Stimulated activated CD4-positive, alpha-beta T cell treated with anti-CD3 and anti-CD28 coated beads, Interleukin-2, amount 100 ng/mL, for 24 hours (primary cell): ENCODE measurements around the gene USP17L12.
"Not testable (repeated sequence)": the region's sequence is repeated elsewhere in the genome, so short reads cannot be mapped to it uniquely, and the experiment has no call there.

ENCODE experiments used
- DNase-seq, 2 donors: peaks; one replicate each; pipeline ENCODE4 v3.0.0-alpha.2; 2020

The USP17L12 gene

GRCh38 chr4:9219852-9220251, at the start of gene USP17L12:
TSS of gene USP17L12 (plus strand) at chr4:9220152. CDS start at chr4:9220152, 0 bp downstream.
- not testable (repeated sequence) for DNase-seq

- DNase-seq: not testable (repeated sequence)
These were observed 9.6 kb upstream of the USP17L12 start, which contains the start of gene USP17L10 for GRCh38 chr4:9210357-9210756. TSS of gene USP17L10 (plus strand) at chr4:9210657. CDS start at chr4:9210657, 0 bp downstream.

- not testable (repeated sequence) for DNase-seq
These were observed 5.3 kb upstream of the USP17L12 start for GRCh38 chr4:9214701-9215100.

- DNase-seq: not testable (repeated sequence)
These were observed 4.8 kb upstream of the USP17L12 start, which contains the start of gene USP17L11 for GRCh38 chr4:9215105-9215504. TSS of gene USP17L11 (plus strand) at chr4:9215405. CDS start at chr4:9215405, 0 bp downstream.

GRCh38 chr4:9224596-9224995, 4.6 kb downstream of the USP17L12 start, which contains the start of gene USP17L13:
TSS of gene USP17L13 (plus strand) at chr4:9224896. CDS start at chr4:9224896, 0 bp downstream.
- DNase-seq: not testable (repeated sequence)

GRCh38 chr4:9230249-9230648, 10.3 kb downstream of the USP17L12 start:
- peak in 1 of 2 donors; percentile 14 for DNase-seq

- not testable (repeated sequence) for DNase-seq
These were observed 14.1 kb downstream of the USP17L12 start, which contains the start of gene USP17L15 for GRCh38 chr4:9234085-9234484. TSS of gene USP17L15 (plus strand) at chr4:9234385. CDS start at chr4:9234385, 0 bp downstream.

- not testable (repeated sequence) for DNase-seq
These were observed 18.5 kb downstream of the USP17L12 start for GRCh38 chr4:9238461-9238860.

GRCh38 chr4:9243579-9243978, 23.6 kb downstream of the USP17L12 start, which contains the start of gene USP17L17:
TSS of gene USP17L17 (plus strand) at chr4:9243879. CDS start at chr4:9243879, 0 bp downstream.
- not testable (repeated sequence) for DNase-seq

- DNase-seq: peak; percentile 1 to 13
These were observed 28.2 kb downstream of the USP17L12 start, which contains the start of gene USP17L18 for GRCh38 chr4:9247953-9248680. TSS of gene USP17L18 (plus strand) at chr4:9248630. CDS start at chr4:9248630, 0 bp downstream.

GRCh38 chr4:9253078-9253477, 33.1 kb downstream of the USP17L12 start, which contains the start of gene USP17L19:
TSS of gene USP17L19 (plus strand) at chr4:9253378. CDS start at chr4:9253378, 0 bp downstream.
- DNase-seq: not testable (repeated sequence)

- DNase-seq: not testable (repeated sequence)
These were observed 37.9 kb downstream of the USP17L12 start, which contains the start of gene USP17L20 for GRCh38 chr4:9257824-9258223. TSS of gene USP17L20 (plus strand) at chr4:9258124. CDS start at chr4:9258124, 0 bp downstream.

- DNase-seq: not testable (repeated sequence)
These were observed 42.6 kb downstream of the USP17L12 start, which contains the start of gene USP17L21 for GRCh38 chr4:9262572-9262971. TSS of gene USP17L21 (plus strand) at chr4:9262872. CDS start at chr4:9262872, 0 bp downstream.

GRCh38 chr4:9267319-9267718, 47.4 kb downstream of the USP17L12 start, which contains the start of gene USP17L22:
TSS of gene USP17L22 (plus strand) at chr4:9267619. CDS start at chr4:9267619, 0 bp downstream.
- not testable (repeated sequence) for DNase-seq
